KMS-11 (cell line): ENCODE results near the gene LZTS3.
"Not testable (repeated sequence)": the region's sequence is repeated elsewhere in the genome, so short reads cannot be mapped to it uniquely, and the experiment has no call there.

Experiments
- H2AFZ ChIP-seq: fragments of 200-600 bp; sonication (generic); 2 replicates; pipeline ENCODE4 v1.6.1; 2016; ENCODE audit warnings: antibody characterized with exemption, mixed run types, low read depth
- H3K27ac ChIP-seq: fragments of 200-600 bp; sonication (generic); 2 replicates; pipeline ENCODE4 v1.6.1; 2016; ENCODE audit warnings: mild to moderate bottlenecking, mixed run types
- H3K27me3 ChIP-seq: fragments of 200-600 bp; sonication (generic); 2 replicates; pipeline ENCODE4 v1.6.1; 2017; ENCODE audit warnings: mild to moderate bottlenecking, low read depth, mixed run types, moderate library complexity; ENCODE audit not compliant: insufficient read depth
- H3K36me3 ChIP-seq: fragments of 200-600 bp; sonication (generic); 2 replicates; pipeline ENCODE4 v1.6.1; 2017; ENCODE audit warnings: mild to moderate bottlenecking, mixed run types; ENCODE audit not compliant: insufficient read depth
- H3K4me1 ChIP-seq: fragments of 200-600 bp; sonication (generic); 2 replicates; pipeline ENCODE4 v1.6.1; 2016; ENCODE audit warnings: mild to moderate bottlenecking, low read depth, mixed run types; ENCODE audit not compliant: poor library complexity, severe bottlenecking
- H3K4me2 ChIP-seq: fragments of 200-600 bp; sonication (generic); 2 replicates; pipeline ENCODE4 v1.7.0; 2016; ENCODE audit warnings: mild to moderate bottlenecking, mixed run types
- H3K4me3 ChIP-seq: fragments of 200-600 bp; sonication (generic); IDR thresholded peaks from 2 replicates; pipeline ENCODE4 v1.6.1; 2017; ENCODE audit warnings: low read depth, low read length, mixed read lengths; ENCODE audit not compliant: insufficient read depth
- H3K79me2 ChIP-seq: fragments of 200-600 bp; sonication (generic); 2 replicates; pipeline ENCODE4 v1.6.1; 2016; ENCODE audit warnings: low read depth, mixed run types; ENCODE audit not compliant: insufficient read depth
- H3K9ac ChIP-seq: fragments of 200-600 bp; sonication (generic); 2 replicates; pipeline ENCODE4 v1.6.1; 2016; ENCODE audit warnings: mild to moderate bottlenecking, mixed run types
- H4K20me1 ChIP-seq: fragments of 200-600 bp; sonication (generic); 2 replicates; pipeline ENCODE4 v1.6.1; 2016; ENCODE audit warnings: mild to moderate bottlenecking, mixed run types; ENCODE audit not compliant: insufficient read depth
- TF ChIP-seq, protein P1 (sequence below): fragments of 200-600 bp; sonication (generic); conservative IDR thresholded peaks from 2 replicates; pipeline ENCODE4 v1.6.1; 2017; ENCODE audit warnings: low read depth, mild to moderate bottlenecking, antibody characterized with exemption, low read length, moderate library complexity, mixed read lengths

The LZTS3 gene

DNA sequence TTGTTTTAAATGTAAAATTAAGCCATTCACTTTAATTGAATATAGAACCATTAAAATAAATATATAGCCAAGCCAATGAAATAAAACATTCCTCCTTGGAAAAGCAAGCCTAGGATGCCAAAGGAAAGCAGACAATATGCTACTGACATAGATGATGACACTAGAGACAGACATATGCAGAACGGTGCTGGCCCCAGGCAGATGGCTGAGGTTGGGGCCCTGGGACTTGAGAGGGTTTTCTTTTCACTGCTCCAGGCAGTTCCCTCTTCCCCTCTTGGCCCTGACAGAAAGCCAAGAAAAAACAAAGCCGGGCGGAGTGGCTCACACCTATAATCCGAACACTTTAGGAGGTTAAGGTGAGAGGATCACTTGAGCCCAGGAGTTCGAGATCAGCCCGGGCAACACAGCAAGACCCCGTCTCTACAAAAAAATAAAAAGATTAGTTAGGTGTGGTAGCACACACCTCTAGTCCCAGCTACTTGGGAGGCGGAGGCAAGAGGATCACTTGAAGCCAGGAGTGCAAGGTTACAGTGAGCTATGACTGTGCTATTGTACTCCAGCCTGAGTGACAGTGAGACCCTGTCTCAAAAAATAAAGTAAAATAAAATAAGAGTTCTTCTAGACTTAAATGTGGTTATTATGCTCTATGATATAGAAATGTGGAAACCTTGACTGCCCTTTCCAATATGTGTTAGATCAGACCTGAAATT is 44.9 kb downstream of the LZTS3 start:
- no peaks in the 10 kb centered on the region for H4K20me1 ChIP-seq
- H3K4me2 ChIP-seq: no peak overlapping the region
- H3K4me3 ChIP-seq: no peak overlapping the region
- no peaks in the 10 kb centered on the region for H3K79me2 ChIP-seq
- H3K36me3 ChIP-seq: no peaks in the 10 kb centered on the region
- TF ChIP-seq, protein P1, sequence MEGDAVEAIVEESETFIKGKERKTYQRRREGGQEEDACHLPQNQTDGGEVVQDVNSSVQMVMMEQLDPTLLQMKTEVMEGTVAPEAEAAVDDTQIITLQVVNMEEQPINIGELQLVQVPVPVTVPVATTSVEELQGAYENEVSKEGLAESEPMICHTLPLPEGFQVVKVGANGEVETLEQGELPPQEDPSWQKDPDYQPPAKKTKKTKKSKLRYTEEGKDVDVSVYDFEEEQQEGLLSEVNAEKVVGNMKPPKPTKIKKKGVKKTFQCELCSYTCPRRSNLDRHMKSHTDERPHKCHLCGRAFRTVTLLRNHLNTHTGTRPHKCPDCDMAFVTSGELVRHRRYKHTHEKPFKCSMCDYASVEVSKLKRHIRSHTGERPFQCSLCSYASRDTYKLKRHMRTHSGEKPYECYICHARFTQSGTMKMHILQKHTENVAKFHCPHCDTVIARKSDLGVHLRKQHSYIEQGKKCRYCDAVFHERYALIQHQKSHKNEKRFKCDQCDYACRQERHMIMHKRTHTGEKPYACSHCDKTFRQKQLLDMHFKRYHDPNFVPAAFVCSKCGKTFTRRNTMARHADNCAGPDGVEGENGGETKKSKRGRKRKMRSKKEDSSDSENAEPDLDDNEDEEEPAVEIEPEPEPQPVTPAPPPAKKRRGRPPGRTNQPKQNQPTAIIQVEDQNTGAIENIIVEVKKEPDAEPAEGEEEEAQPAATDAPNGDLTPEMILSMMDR: no peak
- no peaks in the 10 kb centered on the region for H3K27me3 ChIP-seq
- H3K4me1 ChIP-seq: peaks cover 2% of the 10 kb centered on the region
- no peak overlapping the region for H3K27ac ChIP-seq
- H3K9ac ChIP-seq: no peak overlapping the region
- no peak overlapping the region for H2AFZ ChIP-seq

DNA sequence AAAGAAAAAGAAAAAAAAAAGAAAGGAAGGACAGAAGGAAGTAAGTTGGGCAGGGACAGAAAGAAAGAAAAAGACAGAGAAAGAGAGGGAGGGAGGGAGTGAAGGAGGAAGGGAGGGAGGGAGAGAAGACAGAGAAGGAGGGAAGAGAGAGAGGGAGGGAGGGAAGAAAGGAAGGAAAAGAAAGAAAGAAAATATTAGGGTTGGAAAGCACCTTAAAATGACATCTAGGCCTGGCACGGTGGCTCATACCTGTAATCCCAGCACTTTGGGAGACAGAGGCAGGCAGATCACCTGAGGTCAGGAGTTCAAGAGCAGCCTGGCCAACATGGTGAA is 46.9 kb downstream of the LZTS3 start:
- Histone ChIP-seq H3K79me2 (no peaks in the 10 kb centered on the region), H3K27me3 (no peaks in the 10 kb centered on the region), H2AFZ (no peak overlapping the region), H3K9ac (no peak overlapping the region), H3K4me1 (peaks cover 8% of the 10 kb centered on the region), H3K4me3 (no peak overlapping the region), H3K27ac (no peak overlapping the region), H4K20me1 (no peaks in the 10 kb centered on the region), H3K36me3 (no peaks in the 10 kb centered on the region), H3K4me2 (no peak overlapping the region)
- TF ChIP-seq, protein P1: no peak

DNA sequence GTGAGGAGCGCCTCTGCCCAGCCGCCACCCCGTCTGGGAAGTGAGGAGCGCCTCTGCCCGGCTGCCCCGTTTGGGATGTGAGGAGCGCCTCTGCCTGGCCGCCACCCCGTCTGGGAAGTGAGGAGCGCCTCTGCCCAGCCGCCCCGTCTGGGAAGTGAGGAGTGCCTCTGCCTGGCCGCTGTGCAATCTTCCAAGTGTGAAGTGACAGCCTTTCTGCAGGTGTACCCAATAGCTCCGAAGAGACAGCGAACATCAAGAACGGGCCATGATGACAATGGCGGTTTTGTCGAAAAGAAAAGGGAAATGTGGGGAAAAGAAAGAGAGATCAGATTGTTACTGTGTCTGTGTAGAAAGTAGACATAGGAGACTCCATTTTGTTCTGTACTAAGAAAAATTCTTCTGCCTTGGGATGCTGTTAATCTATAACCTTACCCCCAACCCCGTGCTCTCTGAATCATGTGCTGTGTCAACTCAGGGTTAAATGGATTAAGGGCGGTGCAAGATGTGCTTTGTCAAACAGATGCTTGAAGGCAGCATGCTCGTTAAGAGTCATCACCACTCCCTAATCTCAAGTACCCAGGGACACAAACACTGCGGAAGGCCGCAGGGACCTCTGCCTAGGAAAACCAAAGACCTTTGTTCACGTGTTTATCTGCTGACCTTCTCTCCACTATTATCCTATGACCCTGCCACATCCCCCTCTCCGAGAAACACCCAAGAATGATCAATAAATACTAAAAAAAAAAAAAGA is 47.4 kb downstream of the LZTS3 start:
- H3K27me3 ChIP-seq, H3K4me3 ChIP-seq, H3K79me2 ChIP-seq, H3K36me3 ChIP-seq, H3K9ac ChIP-seq, H3K4me1 ChIP-seq, H2AFZ ChIP-seq, H3K27ac ChIP-seq, H4K20me1 ChIP-seq, H3K4me2 ChIP-seq: not testable (repeated sequence)

DNA sequence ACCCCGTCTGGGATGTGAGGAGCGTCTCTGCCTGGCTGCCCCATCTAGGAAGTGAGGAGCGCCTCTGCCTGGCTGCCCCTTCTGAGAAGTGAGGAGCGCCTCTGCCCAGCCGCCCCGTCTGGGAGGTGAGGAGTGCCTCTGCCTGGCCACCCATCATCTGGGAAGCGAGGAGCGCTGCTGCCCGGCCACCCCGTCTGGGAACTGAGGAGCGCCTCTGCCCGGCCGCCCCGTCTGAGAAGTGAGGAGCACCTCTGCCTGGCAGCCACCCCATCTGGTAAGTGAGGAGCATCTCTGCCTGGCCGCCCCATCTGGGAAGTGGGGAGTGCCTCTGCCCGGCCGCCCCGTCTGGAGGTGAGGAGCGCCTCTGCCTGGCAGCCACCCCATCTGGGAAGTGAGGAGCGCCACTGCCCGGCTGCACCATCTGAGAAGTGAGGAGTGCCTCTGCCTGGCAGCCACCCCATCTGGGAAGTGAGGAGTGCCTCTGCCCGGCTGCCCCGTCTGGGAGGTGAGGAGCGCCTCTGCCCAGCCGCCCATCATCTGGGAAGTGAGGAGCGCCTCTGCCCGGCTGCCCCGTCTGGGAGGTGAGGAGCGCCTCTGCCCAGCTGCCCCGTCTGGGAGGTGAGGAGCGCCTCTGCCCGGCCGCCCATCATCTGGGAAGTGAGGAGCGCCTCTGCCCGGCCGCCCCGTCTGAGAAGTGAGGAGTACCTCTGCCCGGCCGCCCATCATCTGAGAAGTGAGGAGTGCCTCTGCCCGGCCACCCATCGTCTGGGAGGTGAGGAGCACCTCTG is 48.4 kb downstream of the LZTS3 start:
- not testable (repeated sequence) for H3K79me2 ChIP-seq, H3K4me1 ChIP-seq, H2AFZ ChIP-seq, H3K36me3 ChIP-seq, H4K20me1 ChIP-seq, H3K27ac ChIP-seq, H3K9ac ChIP-seq, H3K4me2 ChIP-seq, H3K27me3 ChIP-seq, H3K4me3 ChIP-seq

DNA sequence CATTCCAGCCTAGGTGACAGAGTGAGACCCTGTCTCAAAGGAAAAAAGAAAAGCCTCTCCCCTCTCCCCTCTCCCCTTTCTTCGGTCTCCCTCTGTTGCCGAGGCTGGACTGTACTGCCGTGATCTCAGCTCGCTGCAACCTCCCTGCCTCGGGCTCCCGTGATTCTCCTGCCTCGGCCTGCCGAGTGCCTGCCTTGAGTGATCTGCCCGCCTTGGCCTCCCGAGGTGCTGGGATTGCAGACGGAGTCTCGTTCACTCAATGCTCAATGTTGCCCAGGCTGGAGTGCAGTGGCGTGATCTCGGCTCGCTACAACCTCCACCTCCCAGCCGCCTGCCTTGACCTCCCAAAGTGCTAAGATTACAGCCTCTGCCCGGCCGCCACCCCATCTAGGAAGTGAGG is 49.2 kb downstream of the LZTS3 start:
- H3K4me3 ChIP-seq, H3K9ac ChIP-seq, H3K36me3 ChIP-seq, H3K27me3 ChIP-seq, H3K79me2 ChIP-seq, H3K4me1 ChIP-seq, H3K27ac ChIP-seq, H3K4me2 ChIP-seq, H4K20me1 ChIP-seq, H2AFZ ChIP-seq: not testable (repeated sequence)
